Neuron (in vitro differentiated cells): ENCODE results near the gene RIC8B.
A peak's percentile ranks its signal among the peaks of the same experiment; 100 is the strongest.
"Not testable (repeated sequence)": the region's sequence is repeated elsewhere in the genome, so short reads cannot be mapped to it uniquely, and the experiment has no call there.

ENCODE experiments used
- H2AFZ ChIP-seq: one replicate; pipeline ENCODE4 v1.6.1; 2013; ENCODE audit warnings: low read depth, mild to moderate bottlenecking, inconsistent platforms, low read length, moderate library complexity
- H3K27me3 ChIP-seq: one replicate; pipeline ENCODE4 v1.6.1; 2013; ENCODE audit warnings: low read length; ENCODE audit not compliant: insufficient read depth
- H3K36me3 ChIP-seq: one replicate; pipeline ENCODE4 v1.6.1; 2013; ENCODE audit warnings: low read length; ENCODE audit not compliant: insufficient read depth
- H3K4me1 ChIP-seq: one replicate; pipeline ENCODE4 v1.6.1; 2013; ENCODE audit warnings: low read length; ENCODE audit not compliant: insufficient read depth
- H3K4me3 ChIP-seq: 2 replicates; pipeline ENCODE4 v1.5.1; 2013; ENCODE audit warnings: mild to moderate bottlenecking, low read length, moderate library complexity
- H3K9me3 ChIP-seq: one replicate; pipeline ENCODE4 v1.6.1; 2013; ENCODE audit warnings: low read length

RIC8B gene

GRCh38 chr12:106908561-106908960 is 134.1 kb downstream of the RIC8B start:
- Histone ChIP-seq H2AFZ (no peak overlapping the region), H3K27me3 (no peaks in the 10 kb centered on the region), H3K9me3 (no peaks in the 10 kb centered on the region), H3K4me3 (no peak overlapping the region), H3K4me1 (peaks cover 4% of the 10 kb centered on the region), H3K36me3 (no peaks in the 10 kb centered on the region)

- no peak overlapping the region for H2AFZ ChIP-seq
- no peak overlapping the region for H3K4me3 ChIP-seq
- H3K4me1 ChIP-seq = no peaks in the 10 kb centered on the region
- no peaks in the 10 kb centered on the region for H3K9me3 ChIP-seq
- H3K27me3 ChIP-seq = no peaks in the 10 kb centered on the region
- H3K36me3 ChIP-seq = no peaks in the 10 kb centered on the region
These were observed 135.7 kb downstream of the RIC8B start for GRCh38 chr12:106910202-106910601.

GRCh38 chr12:106911581-106911980 is 137.1 kb downstream of the RIC8B start:
- Histone ChIP-seq H3K9me3 (no peaks in the 10 kb centered on the region), H3K4me3 (no peak overlapping the region), H3K36me3 (no peaks in the 10 kb centered on the region), H2AFZ (no peak overlapping the region), H3K4me1 (peaks cover under 1% of the 10 kb centered on the region), H3K27me3 (no peaks in the 10 kb centered on the region)

- no peak overlapping the region for H3K4me3 ChIP-seq
- H3K27me3 ChIP-seq = no peaks in the 10 kb centered on the region
- no peak overlapping the region for H2AFZ ChIP-seq
- no peaks in the 10 kb centered on the region for H3K9me3 ChIP-seq
- no peaks in the 10 kb centered on the region for H3K36me3 ChIP-seq
- peaks cover 17% of the 10 kb centered on the region for H3K4me1 ChIP-seq
These were observed 139.0 kb downstream of the RIC8B start for GRCh38 chr12:106913456-106913855.

GRCh38 chr12:106914796-106915634 is 140.5 kb downstream of the RIC8B start:
- no peaks in the 10 kb centered on the region for H3K27me3 ChIP-seq
- H2AFZ ChIP-seq = no peak overlapping the region
- H3K36me3 ChIP-seq = no peaks in the 10 kb centered on the region
- H3K4me1 ChIP-seq = peaks cover 30% of the 10 kb centered on the region
- no peak overlapping the region for H3K4me3 ChIP-seq
- no peaks in the 10 kb centered on the region for H3K9me3 ChIP-seq

GRCh38 chr12:106915635-106916026 is 141.1 kb downstream of the RIC8B start:
- no peaks in the 10 kb centered on the region for H3K9me3 ChIP-seq
- no peak overlapping the region for H3K4me3 ChIP-seq
- no peaks in the 10 kb centered on the region for H3K36me3 ChIP-seq
- no peak overlapping the region for H2AFZ ChIP-seq
- peaks cover 30% of the 10 kb centered on the region for H3K4me1 ChIP-seq
- no peaks in the 10 kb centered on the region for H3K27me3 ChIP-seq

GRCh38 chr12:106917503-106917902 is 143.0 kb downstream of the RIC8B start:
- H3K36me3 ChIP-seq = no peaks in the 10 kb centered on the region
- H3K4me3 ChIP-seq = peak overlapping the region; percentile 22
- no peak overlapping the region for H2AFZ ChIP-seq
- peaks cover 30% of the 10 kb centered on the region for H3K4me1 ChIP-seq
- H3K27me3 ChIP-seq = no peaks in the 10 kb centered on the region
- no peaks in the 10 kb centered on the region for H3K9me3 ChIP-seq

GRCh38 chr12:106918746-106919145 is 144.3 kb downstream of the RIC8B start:
- Histone ChIP-seq H3K4me3 (no peak overlapping the region), H2AFZ (no peak overlapping the region), H3K4me1 (peaks cover 30% of the 10 kb centered on the region), H3K9me3 (no peaks in the 10 kb centered on the region), H3K36me3 (no peaks in the 10 kb centered on the region), H3K27me3 (no peaks in the 10 kb centered on the region)

GRCh38 chr12:106919910-106920544 is 145.5 kb downstream of the RIC8B start:
- Histone ChIP-seq H3K9me3 (no peaks in the 10 kb centered on the region), H3K36me3 (no peaks in the 10 kb centered on the region), H3K4me1 (peaks cover 30% of the 10 kb centered on the region)

GRCh38 chr12:106921976-106922375 is 147.5 kb downstream of the RIC8B start:
- not testable (repeated sequence) for H3K27me3 ChIP-seq, H3K9me3 ChIP-seq, H3K36me3 ChIP-seq, H2AFZ ChIP-seq, H3K4me3 ChIP-seq
- H3K4me1 ChIP-seq = peaks cover 26% of the 10 kb centered on the region

More at GRCh38 chr12:106919910-106920544, 145.5 kb downstream of the RIC8B start:
- Histone ChIP-seq H2AFZ (peak overlapping the region; percentile 6), H3K4me3 (no peak overlapping the region), H3K27me3 (no peaks in the 10 kb centered on the region)

- H2AFZ ChIP-seq, H3K4me3 ChIP-seq, H3K27me3 ChIP-seq, H3K9me3 ChIP-seq, H3K36me3 ChIP-seq: not testable (repeated sequence)
- H3K4me1 ChIP-seq = peaks cover 12% of the 10 kb centered on the region
These were observed 149.1 kb downstream of the RIC8B start for GRCh38 chr12:106923594-106923993.

- H3K4me3 ChIP-seq = no peak overlapping the region
- no peaks in the 10 kb centered on the region for H3K27me3 ChIP-seq
- H2AFZ ChIP-seq = no peak overlapping the region
- H3K9me3 ChIP-seq = no peaks in the 10 kb centered on the region
- no peaks in the 10 kb centered on the region for H3K36me3 ChIP-seq
- H3K4me1 ChIP-seq = peaks cover 5% of the 10 kb centered on the region
These were observed 149.9 kb downstream of the RIC8B start for GRCh38 chr12:106924268-106924861.

- H3K4me3 ChIP-seq = no peak overlapping the region
- H3K27me3 ChIP-seq = no peaks in the 10 kb centered on the region
- H2AFZ ChIP-seq = no peak overlapping the region
- H3K9me3 ChIP-seq = no peaks in the 10 kb centered on the region
- H3K4me1 ChIP-seq = no peaks in the 10 kb centered on the region
- H3K36me3 ChIP-seq = no peaks in the 10 kb centered on the region
These were observed 152.2 kb downstream of the RIC8B start for GRCh38 chr12:106926657-106927056.
